GM21717 (cell line): ENCODE results near the gene SFSWAP.
"Not testable (repeated sequence)": the region's sequence is repeated elsewhere in the genome, so short reads cannot be mapped to it uniquely, and the experiment has no call there.

ENCODE experiments used
- ATAC-seq: cut with Tn5 transposase; IDR thresholded peaks from one replicate; pipeline ENCODE4 v1.9.1; 2021; ENCODE audit warnings: mild to moderate bottlenecking, moderate library complexity; ENCODE audit not compliant: unreplicated experiment

Gene SFSWAP

GRCh38 chr12:131756441-131756840 is 45.6 kb downstream of the SFSWAP start:
- ATAC-seq = no peak

- no peak for ATAC-seq
Observed at GRCh38 chr12:131757111-131757510, 46.2 kb downstream of the SFSWAP start.

- no peak for ATAC-seq
Observed at GRCh38 chr12:131758016-131758739, 47.3 kb downstream of the SFSWAP start.

GRCh38 chr12:131759176-131759575 is 48.3 kb downstream of the SFSWAP start:
- no peak for ATAC-seq

GRCh38 chr12:131761638-131762037 is 50.7 kb downstream of the SFSWAP start:
- no peak for ATAC-seq

- ATAC-seq = no peak
Observed at GRCh38 chr12:131764738-131765137, 53.8 kb downstream of the SFSWAP start.

- no peak for ATAC-seq
Observed at GRCh38 chr12:131765961-131766360, 55.1 kb downstream of the SFSWAP start.

- no peak for ATAC-seq
Observed at GRCh38 chr12:131766382-131767107, 55.7 kb downstream of the SFSWAP start.

GRCh38 chr12:131770120-131770519 is 59.2 kb downstream of the SFSWAP start:
- ATAC-seq = no peak

GRCh38 chr12:131771965-131772364 is 61.1 kb downstream of the SFSWAP start:
- no peak for ATAC-seq

GRCh38 chr12:131773582-131774221 is 62.8 kb downstream of the SFSWAP start:
- ATAC-seq = peak; percentile 82

- no peak for ATAC-seq
Observed at GRCh38 chr12:131774576-131775391, 63.9 kb downstream of the SFSWAP start.

GRCh38 chr12:131775392-131776236 is 64.7 kb downstream of the SFSWAP start:
- ATAC-seq = no peak

- no peak for ATAC-seq
Observed at GRCh38 chr12:131776237-131776889, 65.5 kb downstream of the SFSWAP start.

GRCh38 chr12:131777269-131777668 is 66.4 kb downstream of the SFSWAP start:
- not testable (repeated sequence) for ATAC-seq

- ATAC-seq = no peak
Observed at GRCh38 chr12:131779027-131779426, 68.1 kb downstream of the SFSWAP start.

- no peak for ATAC-seq
Observed at GRCh38 chr12:131782061-131782460, 71.2 kb downstream of the SFSWAP start.

GRCh38 chr12:131783915-131784541 is 73.1 kb downstream of the SFSWAP start:
- ATAC-seq = no peak
